Measurements from ENCODE around the gene TRIP13. TPM values are rescaled to one million over a fixed set of nuclear protein-coding genes. Genes with fewer than 3 reads are reported as not detected.

The TRIP13 gene
- total and polyA plus RNA-seq, 9 of the 15 experiments (the other 6 are each of a cell fraction or from before 2014, with no cell fraction given), result 24.1 to 116 (median 53.2) TPM

DNA sequence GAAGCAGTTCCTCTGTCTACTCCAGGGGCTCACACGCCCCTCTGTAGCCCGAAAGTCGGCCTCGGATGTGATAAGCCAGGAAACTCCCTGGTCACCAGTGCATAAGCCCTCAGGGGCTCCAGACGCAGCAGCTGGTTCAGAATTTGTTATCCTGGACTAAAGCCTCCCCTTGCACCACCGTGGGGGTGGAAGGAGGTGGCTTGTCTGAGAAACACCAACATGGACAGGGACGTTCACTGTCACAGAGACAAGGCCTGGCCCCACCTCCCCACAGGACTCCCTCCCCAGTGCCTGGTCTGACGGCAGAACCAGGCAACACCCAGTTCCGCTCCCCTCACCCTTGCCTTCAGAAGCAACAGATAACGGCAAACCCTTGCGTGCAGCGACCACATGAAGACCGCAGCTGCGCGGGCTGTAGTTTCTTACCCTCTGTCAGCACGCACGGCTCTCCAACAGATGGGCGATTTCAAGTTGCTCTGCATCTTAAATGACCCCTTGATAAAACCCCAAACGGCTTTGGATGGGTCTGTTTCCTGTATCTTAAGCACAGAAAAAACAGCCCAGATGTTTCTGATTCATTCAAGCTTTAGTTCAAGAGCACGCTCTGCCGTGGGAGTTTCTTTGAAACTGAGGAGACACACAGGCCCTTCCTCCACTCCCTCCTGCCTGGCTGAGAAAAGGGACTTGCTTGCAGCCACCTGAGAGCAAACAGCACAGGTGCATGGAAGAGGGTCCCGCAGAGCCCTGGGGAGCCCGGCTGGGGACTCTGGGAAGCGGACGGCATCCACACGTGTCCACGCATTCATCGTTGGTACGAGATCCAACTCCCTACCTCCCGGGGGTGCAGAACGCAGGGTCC lies 71.2 kb downstream of the TRIP13 start (continued):
- no peak for TF ChIP-seq ZNF224 (CRISPR knock-in tag; IDR thresholded peaks at IDR 0.05)
- TF ChIP-seq ZSCAN32 (CRISPR knock-in tag; IDR thresholded peaks at IDR 0.05), result no peak
- TF ChIP-seq HDAC6 (IDR thresholded peaks at IDR 0.05; ENCODE audit: low read depth, low read length), result no peak
- TF ChIP-seq EGR1 (conservative IDR thresholded peaks at IDR 0.05), result no peak
- no peak for TF ChIP-seq HMG20A (CRISPR knock-in tag; conservative IDR thresholded peaks at IDR 0.05)
- no peak for TF ChIP-seq ETS2 (tag; IDR thresholded peaks at IDR 0.05; ENCODE audit: borderline replicate concordance, poor library complexity, severe bottlenecking)
- TF ChIP-seq, protein P1, sequence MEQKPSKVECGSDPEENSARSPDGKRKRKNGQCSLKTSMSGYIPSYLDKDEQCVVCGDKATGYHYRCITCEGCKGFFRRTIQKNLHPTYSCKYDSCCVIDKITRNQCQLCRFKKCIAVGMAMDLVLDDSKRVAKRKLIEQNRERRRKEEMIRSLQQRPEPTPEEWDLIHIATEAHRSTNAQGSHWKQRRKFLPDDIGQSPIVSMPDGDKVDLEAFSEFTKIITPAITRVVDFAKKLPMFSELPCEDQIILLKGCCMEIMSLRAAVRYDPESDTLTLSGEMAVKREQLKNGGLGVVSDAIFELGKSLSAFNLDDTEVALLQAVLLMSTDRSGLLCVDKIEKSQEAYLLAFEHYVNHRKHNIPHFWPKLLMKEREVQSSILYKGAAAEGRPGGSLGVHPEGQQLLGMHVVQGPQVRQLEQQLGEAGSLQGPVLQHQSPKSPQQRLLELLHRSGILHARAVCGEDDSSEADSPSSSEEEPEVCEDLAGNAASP (IDR thresholded peaks at IDR 0.05), result no peak
- no peak for TF ChIP-seq EP300 (IDR thresholded peaks at IDR 0.05; ENCODE audit: low read length)
- no peak for TF ChIP-seq ARHGAP35 (IDR thresholded peaks at IDR 0.05; ENCODE audit: partially characterized antibody)
- TF ChIP-seq ETV6 (IDR thresholded peaks at IDR 0.05; ENCODE audit: borderline replicate concordance in 1 of 2, low read depth in 2 of 2, low read length in 1 of 2), result no peak
- TF ChIP-seq ETV6 (CRISPR knock-in tag; IDR thresholded peaks at IDR 0.05; ENCODE audit: borderline replicate concordance), result no peak
- no peak for TF ChIP-seq EP400 (IDR thresholded peaks at IDR 0.05)
- no peak; the same call in 1 of the 2 replicates for TF ChIP-seq TCFL5 (CRISPR knock-in tag; conservative IDR thresholded peaks at IDR 0.05)
- TF ChIP-seq ZBTB8A (IDR thresholded peaks at IDR 0.05; ENCODE audit: partially characterized antibody), result no peak
- TF ChIP-seq, protein P2, sequence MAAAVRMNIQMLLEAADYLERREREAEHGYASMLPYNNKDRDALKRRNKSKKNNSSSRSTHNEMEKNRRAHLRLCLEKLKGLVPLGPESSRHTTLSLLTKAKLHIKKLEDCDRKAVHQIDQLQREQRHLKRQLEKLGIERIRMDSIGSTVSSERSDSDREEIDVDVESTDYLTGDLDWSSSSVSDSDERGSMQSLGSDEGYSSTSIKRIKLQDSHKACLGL (CRISPR knock-in tag; IDR thresholded peaks at IDR 0.05; ENCODE audit: borderline replicate concordance, poor library complexity, severe bottlenecking), result no peak
- TF ChIP-seq, protein P3, sequence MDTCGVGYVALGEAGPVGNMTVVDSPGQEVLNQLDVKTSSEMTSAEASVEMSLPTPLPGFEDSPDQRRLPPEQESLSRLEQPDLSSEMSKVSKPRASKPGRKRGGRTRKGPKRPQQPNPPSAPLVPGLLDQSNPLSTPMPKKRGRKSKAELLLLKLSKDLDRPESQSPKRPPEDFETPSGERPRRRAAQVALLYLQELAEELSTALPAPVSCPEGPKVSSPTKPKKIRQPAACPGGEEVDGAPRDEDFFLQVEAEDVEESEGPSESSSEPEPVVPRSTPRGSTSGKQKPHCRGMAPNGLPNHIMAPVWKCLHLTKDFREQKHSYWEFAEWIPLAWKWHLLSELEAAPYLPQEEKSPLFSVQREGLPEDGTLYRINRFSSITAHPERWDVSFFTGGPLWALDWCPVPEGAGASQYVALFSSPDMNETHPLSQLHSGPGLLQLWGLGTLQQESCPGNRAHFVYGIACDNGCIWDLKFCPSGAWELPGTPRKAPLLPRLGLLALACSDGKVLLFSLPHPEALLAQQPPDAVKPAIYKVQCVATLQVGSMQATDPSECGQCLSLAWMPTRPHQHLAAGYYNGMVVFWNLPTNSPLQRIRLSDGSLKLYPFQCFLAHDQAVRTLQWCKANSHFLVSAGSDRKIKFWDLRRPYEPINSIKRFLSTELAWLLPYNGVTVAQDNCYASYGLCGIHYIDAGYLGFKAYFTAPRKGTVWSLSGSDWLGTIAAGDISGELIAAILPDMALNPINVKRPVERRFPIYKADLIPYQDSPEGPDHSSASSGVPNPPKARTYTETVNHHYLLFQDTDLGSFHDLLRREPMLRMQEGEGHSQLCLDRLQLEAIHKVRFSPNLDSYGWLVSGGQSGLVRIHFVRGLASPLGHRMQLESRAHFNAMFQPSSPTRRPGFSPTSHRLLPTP (IDR thresholded peaks at IDR 0.05; ENCODE audit: borderline replicate concordance, extremely low read depth, insufficient read length), result no peak
- TF ChIP-seq, protein P4, sequence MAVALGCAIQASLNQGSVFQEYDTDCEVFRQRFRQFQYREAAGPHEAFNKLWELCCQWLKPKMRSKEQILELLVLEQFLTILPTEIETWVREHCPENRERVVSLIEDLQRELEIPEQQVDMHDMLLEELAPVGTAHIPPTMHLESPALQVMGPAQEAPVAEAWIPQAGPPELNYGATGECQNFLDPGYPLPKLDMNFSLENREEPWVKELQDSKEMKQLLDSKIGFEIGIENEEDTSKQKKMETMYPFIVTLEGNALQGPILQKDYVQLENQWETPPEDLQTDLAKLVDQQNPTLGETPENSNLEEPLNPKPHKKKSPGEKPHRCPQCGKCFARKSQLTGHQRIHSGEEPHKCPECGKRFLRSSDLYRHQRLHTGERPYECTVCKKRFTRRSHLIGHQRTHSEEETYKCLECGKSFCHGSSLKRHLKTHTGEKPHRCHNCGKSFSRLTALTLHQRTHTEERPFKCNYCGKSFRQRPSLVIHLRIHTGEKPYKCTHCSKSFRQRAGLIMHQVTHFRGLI (CRISPR knock-in tag; IDR thresholded peaks at IDR 0.05), result no peak
- TF ChIP-seq, protein P5, sequence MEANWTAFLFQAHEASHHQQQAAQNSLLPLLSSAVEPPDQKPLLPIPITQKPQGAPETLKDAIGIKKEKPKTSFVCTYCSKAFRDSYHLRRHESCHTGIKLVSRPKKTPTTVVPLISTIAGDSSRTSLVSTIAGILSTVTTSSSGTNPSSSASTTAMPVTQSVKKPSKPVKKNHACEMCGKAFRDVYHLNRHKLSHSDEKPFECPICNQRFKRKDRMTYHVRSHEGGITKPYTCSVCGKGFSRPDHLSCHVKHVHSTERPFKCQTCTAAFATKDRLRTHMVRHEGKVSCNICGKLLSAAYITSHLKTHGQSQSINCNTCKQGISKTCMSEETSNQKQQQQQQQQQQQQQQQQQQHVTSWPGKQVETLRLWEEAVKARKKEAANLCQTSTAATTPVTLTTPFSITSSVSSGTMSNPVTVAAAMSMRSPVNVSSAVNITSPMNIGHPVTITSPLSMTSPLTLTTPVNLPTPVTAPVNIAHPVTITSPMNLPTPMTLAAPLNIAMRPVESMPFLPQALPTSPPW (CRISPR knock-in tag; IDR thresholded peaks at IDR 0.05), result peak; percentile 75
- no peak for TF ChIP-seq KLF10 (CRISPR knock-in tag; IDR thresholded peaks at IDR 0.05)
- TF ChIP-seq IFI16 (CRISPR knock-in tag; IDR thresholded peaks at IDR 0.05), result no peak

Measured in K562 (cell line).